ENCODE measurements around the gene ARHGAP22. TPM values are rescaled to one million over a fixed set of nuclear protein-coding genes. Genes with fewer than 3 reads are reported as not detected.
"Not testable (repeated sequence)": the region's sequence is repeated elsewhere in the genome, so short reads cannot be mapped to it uniquely, and the experiment has no call there.

The ARHGAP22 gene
- total and polyA plus RNA-seq, 4 donors = 0.23 to 2.3 (median 0.54) TPM

DNA sequence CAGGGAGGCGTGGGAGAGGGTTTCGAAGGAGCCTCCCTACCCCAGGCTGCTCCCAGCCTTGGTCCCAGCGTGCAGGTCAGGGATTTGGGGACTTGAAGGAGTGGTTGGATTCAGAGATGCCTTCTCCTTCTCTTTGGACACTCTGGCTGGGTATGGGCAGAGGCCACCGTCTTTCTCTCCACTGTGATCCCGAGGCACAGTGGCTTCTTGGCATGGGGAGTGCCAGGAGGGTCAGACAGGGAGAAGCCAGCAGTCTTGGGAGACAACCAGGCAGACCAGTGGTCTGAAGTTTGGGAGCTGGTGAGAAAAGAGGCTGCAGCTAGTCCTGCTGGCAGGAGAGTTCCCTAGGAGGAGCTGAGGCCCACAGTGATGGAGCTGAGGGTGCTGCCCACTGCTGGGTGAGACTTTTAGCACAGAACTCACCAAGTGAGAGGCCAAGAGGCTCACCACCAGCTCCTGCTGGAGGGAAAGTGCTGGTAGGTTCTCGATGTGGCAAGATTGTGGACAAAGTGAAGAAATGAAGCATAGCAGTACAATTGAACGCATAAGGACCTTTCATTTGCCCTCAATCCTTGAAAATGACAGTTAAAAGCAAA, 44.6 kb upstream of the ARHGAP22 start:
- Histone ChIP-seq H3K9me3 (ENCODE audit: control insufficient read depth in 4 of 4, low read length in 3 of 4) (no peaks in the 10 kb centered on the region), H3K9ac (ENCODE audit: low read depth in 1 of 2, low read length in 2 of 2) (no peak overlapping the region), H3K4me1 (ENCODE audit: control insufficient read depth in 4 of 4, insufficient read depth in 4 of 4, low read length in 3 of 4) (no peaks in the 10 kb centered on the region), H3K27me3 (ENCODE audit: control insufficient read depth in 4 of 4, insufficient read depth in 4 of 4, low read length in 3 of 4) (peaks cover 0 to 3% (median 0%) of the 10 kb centered on the region in 4 donors), H3K36me3 (ENCODE audit: control insufficient read depth in 4 of 4, insufficient read depth in 3 of 4, low read depth in 1 of 4, low read length in 3 of 4) (no peaks in the 10 kb centered on the region), H3K4me3 (ENCODE audit: low read depth in 1 of 3, low read length in 3 of 3) (no peak overlapping the region), H3K27ac (ENCODE audit: low read depth in 1 of 2, low read length in 2 of 2) (no peak overlapping the region)
- WGBS = 82% methylated on average over 7 of the region's 7 CpGs
- DNase-seq (ENCODE audit: low spot score) = no peak
- no peak for TF ChIP-seq YY1 (IDR thresholded peaks at IDR 0.05)
- TF ChIP-seq JUND (IDR thresholded peaks at IDR 0.05) = no peak

DNA sequence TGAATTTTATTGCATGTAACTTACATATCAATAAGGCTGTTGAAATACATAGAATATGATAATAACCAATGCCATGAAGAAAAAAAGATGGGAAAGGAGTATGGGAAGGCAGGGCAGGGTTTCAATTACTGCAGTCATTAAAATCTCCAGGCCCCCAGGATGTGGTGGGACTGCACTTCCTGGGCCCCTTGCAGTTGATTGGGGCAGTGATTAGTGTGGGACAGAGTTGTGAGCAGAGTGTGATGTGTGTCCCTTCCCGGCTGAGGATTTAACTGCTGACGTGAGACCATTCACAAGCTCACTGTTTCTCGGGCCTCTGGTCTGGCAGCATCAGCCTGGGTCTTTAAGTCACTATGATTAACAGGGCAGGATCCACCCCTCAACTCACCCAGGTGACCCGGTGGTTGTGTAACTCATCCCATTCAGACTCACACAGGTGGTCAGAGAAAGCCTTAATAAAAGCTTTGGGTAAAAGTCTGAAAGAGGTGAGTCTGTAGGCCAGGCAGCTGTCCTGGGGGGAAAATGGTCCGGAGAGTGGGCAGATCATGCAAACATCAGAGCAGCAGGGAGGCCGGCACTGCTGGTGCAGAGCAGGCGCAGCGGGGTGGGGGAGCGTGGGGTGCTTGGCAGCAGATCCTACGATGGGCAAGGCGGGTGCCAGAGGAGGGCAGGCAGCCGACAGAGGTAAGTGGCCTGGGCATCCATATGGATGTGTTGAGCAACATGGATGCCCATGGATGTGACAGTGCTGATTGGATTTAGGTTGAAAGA, 43.5 kb upstream of the ARHGAP22 start:
- DNase-seq (ENCODE audit: low spot score) = no peak
- Histone ChIP-seq H3K27me3 (ENCODE audit: control insufficient read depth in 4 of 4, insufficient read depth in 4 of 4, low read length in 3 of 4) (peaks cover 0 to 3% (median 0%) of the 10 kb centered on the region in 4 donors), H3K4me3 (ENCODE audit: low read depth in 1 of 3, low read length in 3 of 3) (no peak overlapping the region), H3K27ac (ENCODE audit: low read depth in 1 of 2, low read length in 2 of 2) (no peak overlapping the region), H3K36me3 (ENCODE audit: control insufficient read depth in 4 of 4, insufficient read depth in 3 of 4, low read depth in 1 of 4, low read length in 3 of 4) (no peaks in the 10 kb centered on the region), H3K9ac (ENCODE audit: low read depth in 1 of 2, low read length in 2 of 2) (no peak overlapping the region), H3K9me3 (ENCODE audit: control insufficient read depth in 4 of 4, low read length in 3 of 4) (no peaks in the 10 kb centered on the region), H3K4me1 (ENCODE audit: control insufficient read depth in 4 of 4, insufficient read depth in 4 of 4, low read length in 3 of 4) (no peaks in the 10 kb centered on the region)
- TF ChIP-seq TAF1 (conservative IDR thresholded peaks at IDR 0.05) (no peak), HNF4A (conservative IDR thresholded peaks at IDR 0.05) (no peak), RAD21 (IDR thresholded peaks at IDR 0.05) (no peak), FOXA2 (IDR thresholded peaks at IDR 0.05) (no peak), JUND (IDR thresholded peaks at IDR 0.05) (no peak), EGR1 (IDR thresholded peaks at IDR 0.05; ENCODE audit: low read depth in 2 of 2) (no peak), RXRA (IDR thresholded peaks at IDR 0.05) (no peak), FOXA1 (IDR thresholded peaks at IDR 0.05) (no peak), YY1 (IDR thresholded peaks at IDR 0.05) (no peak), HNF4G (IDR thresholded peaks at IDR 0.05) (no peak)
- TF ChIP-seq, protein P1, sequence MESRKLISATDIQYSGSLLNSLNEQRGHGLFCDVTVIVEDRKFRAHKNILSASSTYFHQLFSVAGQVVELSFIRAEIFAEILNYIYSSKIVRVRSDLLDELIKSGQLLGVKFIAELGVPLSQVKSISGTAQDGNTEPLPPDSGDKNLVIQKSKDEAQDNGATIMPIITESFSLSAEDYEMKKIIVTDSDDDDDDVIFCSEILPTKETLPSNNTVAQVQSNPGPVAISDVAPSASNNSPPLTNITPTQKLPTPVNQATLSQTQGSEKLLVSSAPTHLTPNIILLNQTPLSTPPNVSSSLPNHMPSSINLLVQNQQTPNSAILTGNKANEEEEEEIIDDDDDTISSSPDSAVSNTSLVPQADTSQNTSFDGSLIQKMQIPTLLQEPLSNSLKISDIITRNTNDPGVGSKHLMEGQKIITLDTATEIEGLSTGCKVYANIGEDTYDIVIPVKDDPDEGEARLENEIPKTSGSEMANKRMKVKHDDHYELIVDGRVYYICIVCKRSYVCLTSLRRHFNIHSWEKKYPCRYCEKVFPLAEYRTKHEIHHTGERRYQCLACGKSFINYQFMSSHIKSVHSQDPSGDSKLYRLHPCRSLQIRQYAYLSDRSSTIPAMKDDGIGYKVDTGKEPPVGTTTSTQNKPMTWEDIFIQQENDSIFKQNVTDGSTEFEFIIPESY (IDR thresholded peaks at IDR 0.05) = no peak
- TF ChIP-seq, protein P2, sequence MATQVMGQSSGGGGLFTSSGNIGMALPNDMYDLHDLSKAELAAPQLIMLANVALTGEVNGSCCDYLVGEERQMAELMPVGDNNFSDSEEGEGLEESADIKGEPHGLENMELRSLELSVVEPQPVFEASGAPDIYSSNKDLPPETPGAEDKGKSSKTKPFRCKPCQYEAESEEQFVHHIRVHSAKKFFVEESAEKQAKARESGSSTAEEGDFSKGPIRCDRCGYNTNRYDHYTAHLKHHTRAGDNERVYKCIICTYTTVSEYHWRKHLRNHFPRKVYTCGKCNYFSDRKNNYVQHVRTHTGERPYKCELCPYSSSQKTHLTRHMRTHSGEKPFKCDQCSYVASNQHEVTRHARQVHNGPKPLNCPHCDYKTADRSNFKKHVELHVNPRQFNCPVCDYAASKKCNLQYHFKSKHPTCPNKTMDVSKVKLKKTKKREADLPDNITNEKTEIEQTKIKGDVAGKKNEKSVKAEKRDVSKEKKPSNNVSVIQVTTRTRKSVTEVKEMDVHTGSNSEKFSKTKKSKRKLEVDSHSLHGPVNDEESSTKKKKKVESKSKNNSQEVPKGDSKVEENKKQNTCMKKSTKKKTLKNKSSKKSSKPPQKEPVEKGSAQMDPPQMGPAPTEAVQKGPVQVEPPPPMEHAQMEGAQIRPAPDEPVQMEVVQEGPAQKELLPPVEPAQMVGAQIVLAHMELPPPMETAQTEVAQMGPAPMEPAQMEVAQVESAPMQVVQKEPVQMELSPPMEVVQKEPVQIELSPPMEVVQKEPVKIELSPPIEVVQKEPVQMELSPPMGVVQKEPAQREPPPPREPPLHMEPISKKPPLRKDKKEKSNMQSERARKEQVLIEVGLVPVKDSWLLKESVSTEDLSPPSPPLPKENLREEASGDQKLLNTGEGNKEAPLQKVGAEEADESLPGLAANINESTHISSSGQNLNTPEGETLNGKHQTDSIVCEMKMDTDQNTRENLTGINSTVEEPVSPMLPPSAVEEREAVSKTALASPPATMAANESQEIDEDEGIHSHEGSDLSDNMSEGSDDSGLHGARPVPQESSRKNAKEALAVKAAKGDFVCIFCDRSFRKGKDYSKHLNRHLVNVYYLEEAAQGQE (IDR thresholded peaks at IDR 0.05) = no peak
- TF ChIP-seq, protein P3, sequence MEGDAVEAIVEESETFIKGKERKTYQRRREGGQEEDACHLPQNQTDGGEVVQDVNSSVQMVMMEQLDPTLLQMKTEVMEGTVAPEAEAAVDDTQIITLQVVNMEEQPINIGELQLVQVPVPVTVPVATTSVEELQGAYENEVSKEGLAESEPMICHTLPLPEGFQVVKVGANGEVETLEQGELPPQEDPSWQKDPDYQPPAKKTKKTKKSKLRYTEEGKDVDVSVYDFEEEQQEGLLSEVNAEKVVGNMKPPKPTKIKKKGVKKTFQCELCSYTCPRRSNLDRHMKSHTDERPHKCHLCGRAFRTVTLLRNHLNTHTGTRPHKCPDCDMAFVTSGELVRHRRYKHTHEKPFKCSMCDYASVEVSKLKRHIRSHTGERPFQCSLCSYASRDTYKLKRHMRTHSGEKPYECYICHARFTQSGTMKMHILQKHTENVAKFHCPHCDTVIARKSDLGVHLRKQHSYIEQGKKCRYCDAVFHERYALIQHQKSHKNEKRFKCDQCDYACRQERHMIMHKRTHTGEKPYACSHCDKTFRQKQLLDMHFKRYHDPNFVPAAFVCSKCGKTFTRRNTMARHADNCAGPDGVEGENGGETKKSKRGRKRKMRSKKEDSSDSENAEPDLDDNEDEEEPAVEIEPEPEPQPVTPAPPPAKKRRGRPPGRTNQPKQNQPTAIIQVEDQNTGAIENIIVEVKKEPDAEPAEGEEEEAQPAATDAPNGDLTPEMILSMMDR (IDR thresholded peaks at IDR 0.05; ENCODE audit: low read depth, low read length, missing input control) = no peak
- TF ChIP-seq, protein P4, sequence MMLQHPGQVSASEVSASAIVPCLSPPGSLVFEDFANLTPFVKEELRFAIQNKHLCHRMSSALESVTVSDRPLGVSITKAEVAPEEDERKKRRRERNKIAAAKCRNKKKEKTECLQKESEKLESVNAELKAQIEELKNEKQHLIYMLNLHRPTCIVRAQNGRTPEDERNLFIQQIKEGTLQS (IDR thresholded peaks at IDR 0.05) = no peak
- TF ChIP-seq, protein P5, sequence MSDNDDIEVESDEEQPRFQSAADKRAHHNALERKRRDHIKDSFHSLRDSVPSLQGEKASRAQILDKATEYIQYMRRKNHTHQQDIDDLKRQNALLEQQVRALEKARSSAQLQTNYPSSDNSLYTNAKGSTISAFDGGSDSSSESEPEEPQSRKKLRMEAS (IDR thresholded peaks at IDR 0.05) = no peak
- 83% methylated on average over 12 of the region's 12 CpGs for WGBS

DNA sequence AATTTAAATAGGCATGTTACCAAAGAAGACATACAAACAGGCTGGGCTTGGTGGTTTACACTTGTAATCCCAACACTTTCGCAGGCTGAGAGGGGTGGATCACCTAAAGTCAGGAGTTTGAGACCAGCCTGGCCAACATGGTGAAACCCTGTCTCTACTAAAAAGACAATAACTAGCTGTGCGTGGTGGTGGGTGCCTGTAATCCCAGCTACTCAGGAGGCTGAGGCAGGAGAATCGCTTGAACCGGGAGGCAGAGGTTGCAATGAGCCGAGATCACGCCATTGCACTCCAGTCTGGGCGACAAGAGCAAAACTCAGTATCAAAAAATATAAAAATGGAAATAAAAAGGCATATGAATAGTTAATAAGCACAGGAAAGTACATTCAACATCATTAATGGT, 42.2 kb upstream of the ARHGAP22 start:
- 96% methylated on average over 7 of the region's 7 CpGs for WGBS
- H3K27ac ChIP-seq (ENCODE audit: low read depth in 1 of 2, low read length in 2 of 2); H3K27me3 ChIP-seq (ENCODE audit: control insufficient read depth in 4 of 4, insufficient read depth in 4 of 4, low read length in 3 of 4); H3K36me3 ChIP-seq (ENCODE audit: control insufficient read depth in 4 of 4, insufficient read depth in 3 of 4, low read depth in 1 of 4, low read length in 3 of 4); H3K9ac ChIP-seq (ENCODE audit: low read depth in 1 of 2, low read length in 2 of 2); H3K4me1 ChIP-seq (ENCODE audit: control insufficient read depth in 4 of 4, insufficient read depth in 4 of 4, low read length in 3 of 4); H3K4me3 ChIP-seq (ENCODE audit: low read depth in 1 of 3, low read length in 3 of 3); DNase-seq (ENCODE audit: low spot score); H3K9me3 ChIP-seq (ENCODE audit: control insufficient read depth in 4 of 4, low read length in 3 of 4): not testable (repeated sequence)
